Calu3 (cell line): ENCODE results near the gene VPREB1. TPM values are rescaled to one million over a fixed set of nuclear protein-coding genes. Genes with fewer than 3 reads are reported as not detected.
"Not testable (repeated sequence)": the region's sequence is repeated elsewhere in the genome, so short reads cannot be mapped to it uniquely, and the experiment has no call there.

Source experiments
- BruUV-seq: library from RNA; stranded (reverse); fragments of 400-500 nt; replicated peaks from 2 replicates; lab custom pipeline; 2021; lab: Mats Ljungman, UMichigan
- CTCF ChIA-PET: fragments of 300-600 bp; sonication (Branson Sonifier 250); formaldehyde crosslinking; loops from one replicate; lab custom pipeline; 2022; ENCODE audit warnings: antibody characterized with exemption; lab: Charles Lee
- DNase-seq: peaks from one replicate; pipeline ENCODE4 v3.0.0; 2022
- H3K27ac Mint-ChIP-seq: one replicate; pipeline ENCODE4 v1.8.0; 2022; ENCODE audit warnings: mixed read lengths; ENCODE audit not compliant: unreplicated experiment
- H3K27me3 Mint-ChIP-seq: one replicate; pipeline ENCODE4 v1.8.0; 2022; ENCODE audit warnings: mixed read lengths; ENCODE audit not compliant: unreplicated experiment
- H3K36me3 Mint-ChIP-seq: one replicate; pipeline ENCODE4 v1.8.0; 2022; ENCODE audit warnings: mild to moderate bottlenecking, moderate library complexity, mixed read lengths; ENCODE audit not compliant: insufficient read depth, unreplicated experiment
- H3K4me1 Mint-ChIP-seq: one replicate; pipeline ENCODE4 v1.8.0; 2022; ENCODE audit warnings: mild to moderate bottlenecking, low read depth, mixed read lengths; ENCODE audit not compliant: unreplicated experiment
- H3K4me3 Mint-ChIP-seq: one replicate; pipeline ENCODE4 v1.8.0; 2022; ENCODE audit warnings: mild to moderate bottlenecking, low read depth, moderate library complexity, mixed read lengths; ENCODE audit not compliant: unreplicated experiment
- H3K9me3 Mint-ChIP-seq: one replicate; pipeline ENCODE4 v1.8.0; 2022; ENCODE audit warnings: low read depth, mixed read lengths; ENCODE audit not compliant: unreplicated experiment
- intact Hi-C: fragments of 100-400 bp; cut with micrococcal nuclease; formaldehyde crosslinking; loops from one replicate; pipeline ENCODE4 v1.10.0; 2022; ENCODE audit not compliant: unreplicated experiment
- total RNA-seq: library from RNA; stranded (reverse); gene quantifications from 2 replicates; pipeline ENCODE4 v1.2.3, GENCODE V29; 2022

The VPREB1 gene
- total RNA-seq, 1 experiment from 2014 or later: not detected

GRCh38 chr22:22258597-22259415, 14.2 kb downstream of the VPREB1 start:
- H3K27me3 Mint-ChIP-seq: peaks cover 26% of the 10 kb centered on the region
- H3K27ac Mint-ChIP-seq, H3K36me3 Mint-ChIP-seq, CTCF ChIA-PET, intact Hi-C loops, H3K9me3 Mint-ChIP-seq, H3K4me1 Mint-ChIP-seq, BruUV-seq, H3K4me3 Mint-ChIP-seq, DNase-seq: not testable (repeated sequence)

- H3K4me3 Mint-ChIP-seq, BruUV-seq, intact Hi-C loops, CTCF ChIA-PET, DNase-seq, H3K36me3 Mint-ChIP-seq, H3K9me3 Mint-ChIP-seq, H3K27ac Mint-ChIP-seq, H3K4me1 Mint-ChIP-seq: not testable (repeated sequence)
- peaks cover 16% of the 10 kb centered on the region for H3K27me3 Mint-ChIP-seq
Measured at GRCh38 chr22:22260169-22260568, 15.6 kb downstream of the VPREB1 start.

- BruUV-seq, intact Hi-C loops, H3K4me1 Mint-ChIP-seq, CTCF ChIA-PET, DNase-seq, H3K27ac Mint-ChIP-seq, H3K4me3 Mint-ChIP-seq, H3K36me3 Mint-ChIP-seq, H3K9me3 Mint-ChIP-seq: not testable (repeated sequence)
- peaks cover 12% of the 10 kb centered on the region for H3K27me3 Mint-ChIP-seq
Measured at GRCh38 chr22:22260586-22260985, 16.0 kb downstream of the VPREB1 start.

- DNase-seq, H3K27ac Mint-ChIP-seq, H3K9me3 Mint-ChIP-seq, H3K4me3 Mint-ChIP-seq, BruUV-seq, H3K4me1 Mint-ChIP-seq, H3K27me3 Mint-ChIP-seq, intact Hi-C loops, H3K36me3 Mint-ChIP-seq: not testable (repeated sequence)
- CTCF ChIA-PET: interaction anchor here (0.9 kb wide), 1 partner anchor 20 kb away, joined by 3 read pairs; no protein-coding TSS in a partner anchor
Measured at GRCh38 chr22:22262332-22263074, 17.9 kb downstream of the VPREB1 start.

GRCh38 chr22:22263823-22264222, 19.2 kb downstream of the VPREB1 start:
- intact Hi-C loops, H3K27me3 Mint-ChIP-seq, H3K27ac Mint-ChIP-seq, H3K4me1 Mint-ChIP-seq, H3K4me3 Mint-ChIP-seq, BruUV-seq, H3K36me3 Mint-ChIP-seq, H3K9me3 Mint-ChIP-seq, DNase-seq: not testable (repeated sequence)
- CTCF ChIA-PET: interaction anchor here (0.9 kb wide), 1 partner anchor 21 kb away, joined by 3 read pairs; no protein-coding TSS in a partner anchor

- H3K27ac Mint-ChIP-seq, intact Hi-C loops, H3K4me1 Mint-ChIP-seq, H3K4me3 Mint-ChIP-seq, CTCF ChIA-PET, DNase-seq, H3K9me3 Mint-ChIP-seq, H3K36me3 Mint-ChIP-seq, H3K27me3 Mint-ChIP-seq, BruUV-seq: not testable (repeated sequence)
Measured at GRCh38 chr22:22270036-22270676, 25.6 kb downstream of the VPREB1 start.

- H3K4me1 Mint-ChIP-seq, H3K9me3 Mint-ChIP-seq, DNase-seq, H3K27ac Mint-ChIP-seq, H3K27me3 Mint-ChIP-seq, H3K36me3 Mint-ChIP-seq, CTCF ChIA-PET, BruUV-seq, intact Hi-C loops, H3K4me3 Mint-ChIP-seq: not testable (repeated sequence)
Measured at GRCh38 chr22:22277423-22277822, 32.8 kb downstream of the VPREB1 start.

- BruUV-seq, DNase-seq, H3K27ac Mint-ChIP-seq, H3K27me3 Mint-ChIP-seq, CTCF ChIA-PET, intact Hi-C loops, H3K4me3 Mint-ChIP-seq, H3K9me3 Mint-ChIP-seq, H3K36me3 Mint-ChIP-seq, H3K4me1 Mint-ChIP-seq: not testable (repeated sequence)
Measured at GRCh38 chr22:22284962-22285756, 40.6 kb downstream of the VPREB1 start.
